ENCODE results near the gene RIPK1.
A peak's percentile ranks its signal among the peaks of the same experiment; 100 is the strongest.

RIPK1 gene

GRCh38 chr6:3159805-3160781 is 91.8 kb downstream of the RIPK1 start:
- Mint-ChIP-seq H3K36me3 (ENCODE audit: low read depth) (peaks cover 2% of the 10 kb centered on the region), H3K4me3 (no peak overlapping the region), H3K4me1 (peaks cover 48% of the 10 kb centered on the region), H3K27ac (no peak overlapping the region), H3K9me3 (no peaks in the 10 kb centered on the region), H3K27me3 (ENCODE audit: low read depth, poor library complexity) (peaks cover 32% of the 10 kb centered on the region)
- no peak for DNase-seq
- no peak for TF ChIP-seq CTCF (IDR thresholded peaks at IDR 0.05)

- no peak for DNase-seq
- peak overlapping the region; percentile 79 for H3K4me3 Mint-ChIP-seq
- H3K27me3 Mint-ChIP-seq (ENCODE audit: low read depth, poor library complexity), result peaks cover 32% of the 10 kb centered on the region
- peaks cover 29% of the 10 kb centered on the region for H3K4me1 Mint-ChIP-seq
- H3K9me3 Mint-ChIP-seq, result no peaks in the 10 kb centered on the region
- no peak for TF ChIP-seq CTCF (IDR thresholded peaks at IDR 0.05)
- H3K27ac Mint-ChIP-seq, result no peak overlapping the region
- no peaks in the 10 kb centered on the region for H3K36me3 Mint-ChIP-seq (ENCODE audit: low read depth)
Observed at GRCh38 chr6:3162067-3162497, 93.8 kb downstream of the RIPK1 start.

DNA sequence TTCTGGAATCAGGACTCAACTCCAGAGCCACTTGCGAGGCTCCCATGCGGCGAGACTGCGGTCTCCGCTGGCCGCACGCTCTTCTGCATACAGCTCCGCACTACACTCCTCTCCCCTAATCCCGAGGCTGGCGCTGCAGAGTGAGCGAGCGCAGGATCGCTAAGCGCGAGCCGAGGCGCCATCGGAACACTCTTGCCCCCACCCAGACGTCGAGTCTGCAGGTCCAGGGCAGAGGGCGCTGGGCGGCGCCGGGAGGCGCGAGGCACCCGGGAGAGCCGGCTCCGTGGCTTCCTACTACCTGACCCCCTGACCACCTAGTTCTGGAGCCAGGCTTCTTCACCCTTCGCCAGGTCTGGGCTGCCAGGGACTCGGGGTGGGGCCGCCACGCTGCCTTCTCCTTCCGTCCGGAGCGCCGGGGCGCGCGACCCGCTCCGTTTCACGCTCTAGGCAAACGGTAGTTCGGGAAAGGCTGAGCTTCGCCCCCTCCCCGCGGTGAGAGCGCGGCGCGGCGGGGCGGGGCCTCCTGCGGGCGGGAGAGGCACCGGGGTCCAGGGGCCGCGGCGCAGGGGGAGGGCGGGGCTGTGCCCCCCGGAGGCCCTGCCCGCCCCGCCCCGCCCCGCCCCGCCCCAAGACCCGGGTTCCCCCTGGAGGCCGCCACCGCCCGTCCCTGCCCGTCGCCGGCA is 94.4 kb downstream of the RIPK1 start:
- peak; percentile 86 for DNase-seq
- Mint-ChIP-seq H3K27me3 (ENCODE audit: low read depth, poor library complexity) (peaks cover 32% of the 10 kb centered on the region), H3K4me1 (peaks cover 29% of the 10 kb centered on the region), H3K4me3 (peak overlapping the region; percentile 86), H3K9me3 (no peaks in the 10 kb centered on the region), H3K27ac (no peak overlapping the region), H3K36me3 (ENCODE audit: low read depth) (no peaks in the 10 kb centered on the region)
- TF ChIP-seq CTCF (IDR thresholded peaks at IDR 0.05), result no peak

DNA sequence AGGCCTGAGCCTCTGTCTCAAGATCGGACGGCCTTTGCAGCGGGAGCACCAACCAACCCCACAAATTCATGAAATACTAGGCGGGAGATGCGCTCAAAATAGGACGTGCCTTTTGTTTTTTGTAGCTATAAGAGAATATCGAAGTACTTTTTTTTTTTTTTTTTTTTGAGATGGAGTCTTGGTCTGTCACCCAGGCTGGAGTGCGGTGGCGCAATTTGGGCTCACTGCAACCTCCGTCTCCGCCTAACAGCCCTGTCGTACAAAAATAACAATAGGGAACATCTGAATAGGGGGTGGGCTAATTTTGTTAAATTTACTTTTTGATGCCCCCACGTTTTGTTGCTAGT is 94.9 kb downstream of the RIPK1 start:
- DNase-seq, result no peak
- Mint-ChIP-seq H3K27ac (no peak overlapping the region), H3K27me3 (ENCODE audit: low read depth, poor library complexity) (peaks cover 28% of the 10 kb centered on the region), H3K4me3 (peak overlapping the region; percentile 86), H3K4me1 (peaks cover 26% of the 10 kb centered on the region), H3K9me3 (no peaks in the 10 kb centered on the region), H3K36me3 (ENCODE audit: low read depth) (no peaks in the 10 kb centered on the region)
- TF ChIP-seq CTCF (IDR thresholded peaks at IDR 0.05), result no peak

DNA sequence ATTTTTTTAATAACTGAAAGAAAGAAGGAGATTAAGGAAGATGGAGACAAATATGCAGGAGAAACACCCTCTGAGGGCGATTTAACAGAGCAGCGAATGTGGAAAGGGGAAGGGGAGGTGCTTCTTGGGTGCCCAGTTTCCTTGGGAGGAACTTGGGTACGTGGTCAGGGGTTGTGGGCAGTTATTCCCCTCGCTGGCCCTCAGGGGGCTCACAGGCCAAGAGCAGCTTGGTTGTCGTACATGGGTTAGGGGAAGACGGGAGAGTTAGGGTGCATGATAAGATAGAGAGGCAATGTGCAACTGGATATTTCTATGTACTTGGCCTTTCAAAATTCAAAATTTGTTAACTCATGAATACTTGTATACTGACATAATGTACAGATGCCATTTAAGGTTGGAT is 96.1 kb downstream of the RIPK1 start:
- Mint-ChIP-seq H3K9me3 (no peaks in the 10 kb centered on the region), H3K4me1 (peaks cover 24% of the 10 kb centered on the region), H3K4me3 (no peak overlapping the region), H3K27ac (no peak overlapping the region), H3K27me3 (ENCODE audit: low read depth, poor library complexity) (peaks cover 26% of the 10 kb centered on the region), H3K36me3 (ENCODE audit: low read depth) (no peaks in the 10 kb centered on the region)
- no peak for DNase-seq
- no peak for TF ChIP-seq CTCF (IDR thresholded peaks at IDR 0.05)

Data from nephron progenitor cell (in vitro differentiated cells).